Loucy (cell line): ENCODE measurements around the gene RCC1.

ENCODE experiments used
- H2AFZ ChIP-seq: fragments of 200-600 bp; sonication (generic); 2 replicates; pipeline ENCODE4 v1.6.0; 2016; ENCODE audit warnings: antibody characterized with exemption, mild to moderate bottlenecking, low read length, moderate library complexity
- H3F3A ChIP-seq: fragments of 200-600 bp; 2 replicates; pipeline ENCODE4 v1.6.0; 2016; ENCODE audit warnings: antibody characterized with exemption, low read depth, mild to moderate bottlenecking
- H3K27me3 ChIP-seq: fragments of 200-600 bp; sonication (generic); 2 replicates; pipeline ENCODE4 v1.6.1; 2014; ENCODE audit warnings: low read length, mild to moderate bottlenecking; ENCODE audit not compliant: insufficient read depth, poor library complexity, severe bottlenecking
- H3K36me3 ChIP-seq: fragments of 200-600 bp; sonication (generic); 2 replicates; pipeline ENCODE4 v1.6.1; 2016; ENCODE audit warnings: low read length; ENCODE audit not compliant: insufficient read depth
- H3K4me1 ChIP-seq: fragments of 200-600 bp; sonication (generic); 2 replicates; pipeline ENCODE4 v1.5.1; 2014; ENCODE audit warnings: low read length, mild to moderate bottlenecking; ENCODE audit not compliant: insufficient read depth, poor library complexity, severe bottlenecking
- H3K4me2 ChIP-seq: fragments of 200-600 bp; sonication (generic); 2 replicates; pipeline ENCODE4 v1.6.0; 2014; ENCODE audit warnings: antibody characterized with exemption, low read length, low read depth, mild to moderate bottlenecking; ENCODE audit not compliant: poor library complexity, severe bottlenecking
- H3K4me3 ChIP-seq: fragments of 200-600 bp; sonication (generic); 2 replicates; pipeline ENCODE4 v1.5.1; 2014; ENCODE audit warnings: low read length, mild to moderate bottlenecking, mixed read lengths; ENCODE audit not compliant: poor library complexity, severe bottlenecking
- H3K79me2 ChIP-seq: fragments of 200-600 bp; sonication (generic); 2 replicates; pipeline ENCODE4 v1.6.1; 2014; ENCODE audit warnings: low read length; ENCODE audit not compliant: insufficient read depth
- H3K9ac ChIP-seq: fragments of 200-600 bp; sonication (generic); 2 replicates; pipeline ENCODE4 v1.6.0; 2014; ENCODE audit warnings: mild to moderate bottlenecking, low read depth, low read length, moderate library complexity; ENCODE audit not compliant: poor library complexity, severe bottlenecking
- H3K9me2 ChIP-seq: fragments of 200-600 bp; sonication (generic); replicated peaks from 2 replicates; pipeline ENCODE4 v1.6.1; 2016; ENCODE audit warnings: low read depth, low read length, mixed read lengths
- H3K9me3 ChIP-seq: fragments of 200-600 bp; sonication (generic); 2 replicates; pipeline ENCODE4 v1.6.1; 2014; ENCODE audit warnings: mild to moderate bottlenecking, antibody characterized with exemption, low read length, low read depth; ENCODE audit not compliant: insufficient read depth
- H4K20me1 ChIP-seq: fragments of 200-600 bp; sonication (generic); 2 replicates; pipeline ENCODE4 v1.6.0; 2014; ENCODE audit warnings: antibody characterized with exemption, low read length, mild to moderate bottlenecking; ENCODE audit not compliant: insufficient read depth, poor library complexity, severe bottlenecking
- CTCF ChIP-seq: fragments of 200-600 bp; sonication (generic); conservative IDR thresholded peaks from 2 replicates; pipeline ENCODE4 v1.5.1; 2014; ENCODE audit warnings: mild to moderate bottlenecking, antibody characterized with exemption, low read length
- EZH2phosphoT487 ChIP-seq: fragments of 200-600 bp; IDR thresholded peaks from 2 replicates; pipeline ENCODE4 v1.6.1; 2018; ENCODE audit warnings: antibody characterized with exemption, mild to moderate bottlenecking, moderate library complexity, borderline replicate concordance

RCC1 gene, protein sequence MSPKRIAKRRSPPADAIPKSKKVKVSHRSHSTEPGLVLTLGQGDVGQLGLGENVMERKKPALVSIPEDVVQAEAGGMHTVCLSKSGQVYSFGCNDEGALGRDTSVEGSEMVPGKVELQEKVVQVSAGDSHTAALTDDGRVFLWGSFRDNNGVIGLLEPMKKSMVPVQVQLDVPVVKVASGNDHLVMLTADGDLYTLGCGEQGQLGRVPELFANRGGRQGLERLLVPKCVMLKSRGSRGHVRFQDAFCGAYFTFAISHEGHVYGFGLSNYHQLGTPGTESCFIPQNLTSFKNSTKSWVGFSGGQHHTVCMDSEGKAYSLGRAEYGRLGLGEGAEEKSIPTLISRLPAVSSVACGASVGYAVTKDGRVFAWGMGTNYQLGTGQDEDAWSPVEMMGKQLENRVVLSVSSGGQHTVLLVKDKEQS

GRCh38 chr1:28505406-28506187, at the start of gene RCC1:
TSS of gene RCC1 (plus strand) at chr1:28506043. CDS start at chr1:28529867, 23,824 bp downstream.
- peak within 1 kb of the TSS; percentile 87 for H2AFZ ChIP-seq
- H3K79me2 ChIP-seq = peaks cover 56% of the 10 kb centered on the region
- H3K4me2 ChIP-seq = peak within 1 kb of the TSS; percentile 94

DNA sequence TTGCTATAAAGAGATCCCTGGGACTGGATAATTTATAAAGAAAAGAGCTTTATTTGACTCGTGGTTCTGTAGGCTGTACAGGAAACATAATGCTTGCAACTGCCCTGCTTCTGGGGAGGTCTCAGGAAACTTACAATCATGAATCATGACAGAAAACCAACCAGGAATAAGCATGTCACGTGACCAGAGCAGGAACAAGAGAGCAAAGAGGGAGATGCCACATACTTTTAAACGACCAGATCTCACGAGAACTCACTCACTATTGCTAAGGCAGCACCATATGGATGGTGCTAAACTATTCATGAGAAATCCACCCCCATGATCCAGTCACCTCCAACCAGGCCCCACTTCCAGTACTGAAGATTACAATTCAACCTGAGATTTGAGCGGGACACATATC, 49.8 kb upstream of the RCC1 start:
- Histone ChIP-seq H4K20me1 (no peaks in the 10 kb centered on the region), H3K79me2 (peaks cover 35% of the 10 kb centered on the region), H3K9ac (peak overlapping the region; percentile 69), H3K4me1 (peaks cover 22% of the 10 kb centered on the region), H3K9me2 (no peaks in the 10 kb centered on the region), H3K9me3 (no peaks in the 10 kb centered on the region), H3K27me3 (no peaks in the 10 kb centered on the region), H3F3A (peaks cover 6% of the 10 kb centered on the region; the same call in 1 of the 2 replicates), H3K4me3 (peak overlapping the region; percentile 45), H3K4me2 (peak overlapping the region; percentile 62), H2AFZ (no peak overlapping the region), H3K36me3 (peaks cover 25% of the 10 kb centered on the region; the same call in 1 of the 2 replicates)
- TF ChIP-seq EZH2phosphoT487 (no peak), CTCF (no peak)

More at GRCh38 chr1:28505406-28506187, at the start of gene RCC1:
- peak within 1 kb of the TSS; percentile 81 for H3K4me3 ChIP-seq
- peaks cover 47% of the 10 kb centered on the region for H4K20me1 ChIP-seq
- peak within 1 kb of the TSS; percentile 100 for H3K9ac ChIP-seq
- H3K27me3 ChIP-seq = peaks cover 22% of the 10 kb centered on the region
- TF ChIP-seq CTCF (no peak), EZH2phosphoT487 (no peak)
- H3K9me2 ChIP-seq = no peaks in the 10 kb centered on the region
- no peaks in the 10 kb centered on the region for H3K9me3 ChIP-seq
- H3F3A ChIP-seq = peaks cover 25% of the 10 kb centered on the region
- H3K4me1 ChIP-seq = peaks cover 24% of the 10 kb centered on the region
- peaks cover 39% of the 10 kb centered on the region for H3K36me3 ChIP-seq

DNA sequence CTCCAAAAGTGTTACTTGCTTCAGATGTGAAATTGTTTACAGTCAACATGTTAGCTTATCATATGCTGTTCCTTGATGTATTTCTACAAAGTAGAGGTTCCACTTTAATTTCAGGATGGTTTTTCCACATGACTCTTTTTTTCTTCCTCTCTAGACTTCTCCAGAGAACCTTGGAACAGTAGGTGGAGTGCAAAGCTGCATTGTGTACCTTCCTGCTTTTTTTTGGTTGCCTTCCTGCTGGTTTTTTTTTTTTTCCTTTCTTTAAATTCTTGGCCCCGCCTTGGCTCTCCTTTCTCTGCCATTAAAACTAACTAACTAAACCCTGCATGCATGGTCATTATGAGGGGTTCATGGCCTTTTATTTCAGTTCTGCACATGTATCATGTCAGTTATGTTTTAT, 48.2 kb upstream of the RCC1 start:
- H3K4me2 ChIP-seq = no peak overlapping the region

More for the DNA sequence above, 48.2 kb upstream of the RCC1 start:
- no peak overlapping the region for H2AFZ ChIP-seq
- H3K36me3 ChIP-seq = peaks cover 29% of the 10 kb centered on the region; the same call in 1 of the 2 replicates
- H3K79me2 ChIP-seq = peaks cover 21% of the 10 kb centered on the region
- H4K20me1 ChIP-seq = no peaks in the 10 kb centered on the region
- no peaks in the 10 kb centered on the region for H3K27me3 ChIP-seq
- H3K4me1 ChIP-seq = peaks cover 18% of the 10 kb centered on the region
- TF ChIP-seq EZH2phosphoT487 (no peak), CTCF (no peak)
- peaks cover 6% of the 10 kb centered on the region; the same call in 1 of the 2 replicates for H3F3A ChIP-seq
- H3K9me2 ChIP-seq = no peaks in the 10 kb centered on the region
- H3K4me3 ChIP-seq = no peak overlapping the region
- H3K9ac ChIP-seq = no peak overlapping the region
- no peaks in the 10 kb centered on the region for H3K9me3 ChIP-seq
